NCI-H774 (cell line): Measurements from ENCODE around the gene ULBP3.

ENCODE experiments used
- DNase-seq: peaks from one replicate; lab custom pipeline; 2025; lab: John Stamatoyannopoulos, UW

Gene ULBP3

DNA sequence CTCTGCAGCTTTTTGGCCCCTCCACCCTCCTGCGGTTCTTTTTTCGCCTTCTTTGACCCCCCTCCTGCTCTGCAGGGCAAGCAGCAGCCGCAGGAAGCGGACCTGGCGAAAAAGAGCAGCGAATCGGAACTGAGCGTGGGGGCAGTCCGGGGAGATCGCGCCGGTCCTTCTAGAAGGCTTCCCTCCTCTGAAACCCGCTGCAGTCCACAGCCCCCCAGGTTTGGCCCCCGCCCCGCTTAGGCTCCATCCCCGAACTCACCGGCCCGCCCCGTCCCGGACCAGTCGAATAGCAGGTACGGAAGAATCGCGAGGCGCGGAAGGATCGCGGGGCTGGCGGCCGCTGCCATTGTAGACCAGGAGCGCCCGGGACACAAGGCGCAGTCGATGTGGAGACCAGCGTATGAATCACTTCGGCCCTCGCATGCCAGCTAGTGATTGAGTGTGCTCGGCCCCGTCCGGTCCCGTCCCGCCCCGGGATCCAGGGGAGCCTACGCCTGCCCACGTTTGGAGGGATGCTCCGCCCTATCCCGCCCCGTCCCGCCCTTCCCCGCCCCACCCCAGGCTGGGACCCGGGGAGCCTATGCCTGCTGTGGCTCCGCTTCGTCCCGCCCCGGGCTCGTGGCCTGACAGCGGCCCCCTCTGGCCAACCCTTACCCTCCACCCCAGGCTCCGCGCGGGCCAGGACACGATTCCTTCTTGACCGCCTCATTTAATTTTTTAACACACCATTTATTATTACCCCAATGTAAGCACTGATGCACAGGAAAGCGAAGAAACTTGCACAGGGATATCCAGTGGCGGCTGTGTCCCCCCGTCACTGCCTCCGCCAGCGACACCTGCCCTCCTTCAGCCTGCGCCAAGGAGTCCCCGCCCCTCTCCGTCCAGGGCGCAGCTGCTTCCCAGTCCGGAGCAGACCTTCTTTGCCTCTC lies at the start of gene ULBP3:
Gene ULBP3, minus strand, starts transcription at position 402 of the 929 bp plus-strand sequence. Its CDS starts 55 bp downstream, at position 347.
- peak; percentile 81 for DNase-seq

GRCh38 chr6:150118627-150119026 lies 49.7 kb upstream of the ULBP3 start:
- DNase-seq, result peak; percentile 50

- no peak for DNase-seq
Measured at GRCh38 chr6:150118203-150118602, 49.3 kb upstream of the ULBP3 start.

DNA sequence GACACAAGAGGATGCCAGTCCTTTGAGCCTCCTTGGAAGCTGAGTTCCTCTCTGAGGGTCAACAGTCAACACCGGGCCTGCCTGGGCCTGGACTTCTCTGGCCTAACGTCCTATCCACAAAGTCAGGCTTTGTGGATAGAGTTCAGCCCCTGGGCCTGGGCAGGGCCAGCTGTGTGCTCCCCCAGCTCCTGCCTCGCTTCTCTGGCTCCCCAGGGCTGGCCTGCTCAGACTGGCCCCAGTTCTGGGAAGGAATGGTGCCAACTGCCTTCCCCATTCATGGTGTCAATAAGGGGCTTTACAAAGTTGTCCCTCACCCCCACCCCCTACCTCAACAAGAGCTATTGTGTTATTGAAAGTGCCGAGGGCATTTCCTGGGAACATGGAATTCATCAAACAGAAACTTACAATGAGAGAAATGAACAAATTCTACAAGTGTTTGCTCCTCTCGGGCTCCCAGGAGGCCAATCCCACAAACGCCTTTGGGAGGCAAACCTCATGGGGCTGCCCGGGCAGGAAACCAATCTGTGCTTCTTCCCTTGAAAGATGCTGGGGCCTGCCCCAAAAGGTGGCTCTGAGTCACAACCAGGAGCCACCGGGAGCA lies 47.4 kb upstream of the ULBP3 start:
- no peak for DNase-seq

DNA sequence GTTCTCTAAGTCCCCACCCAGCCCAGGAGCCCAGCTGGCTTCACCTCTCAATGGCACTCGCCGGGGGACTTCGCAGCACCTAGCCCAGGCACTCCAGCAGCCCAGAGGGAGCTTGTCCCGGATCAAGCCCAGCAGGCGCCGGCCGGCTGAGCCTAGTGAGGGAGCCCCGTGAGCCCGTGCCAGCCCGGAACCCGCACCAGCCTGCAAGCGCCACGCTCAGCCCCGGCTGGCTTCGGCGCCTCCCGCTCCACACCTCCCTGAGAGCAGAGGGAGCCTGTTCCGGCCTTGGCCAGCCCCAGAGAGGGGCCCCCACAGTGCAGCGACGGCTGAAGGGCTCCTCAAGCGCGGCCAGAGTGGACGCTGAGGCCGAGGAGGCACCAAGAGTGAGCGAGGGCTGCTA lies 46.8 kb upstream of the ULBP3 start:
- DNase-seq, result no peak

DNA sequence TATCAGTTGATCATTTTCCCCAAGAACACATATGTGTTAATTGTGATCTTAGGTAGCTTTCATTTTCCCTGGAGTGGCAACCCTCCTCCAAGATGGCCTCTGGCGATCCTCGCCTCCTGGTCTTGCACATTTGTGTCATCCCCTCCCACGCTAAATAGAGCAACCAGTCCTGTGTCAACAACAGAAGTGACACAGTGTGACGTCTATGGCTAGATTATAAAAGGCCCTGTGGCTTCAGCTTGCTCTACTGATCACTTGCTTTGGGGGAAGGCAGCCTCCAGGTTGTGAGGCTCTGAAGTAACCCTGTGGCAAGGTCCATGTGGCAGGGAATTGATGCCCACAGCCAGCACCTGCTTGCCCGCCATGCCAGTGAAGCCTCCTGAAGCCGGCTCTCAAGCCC lies 43.3 kb upstream of the ULBP3 start:
- no peak for DNase-seq

DNA sequence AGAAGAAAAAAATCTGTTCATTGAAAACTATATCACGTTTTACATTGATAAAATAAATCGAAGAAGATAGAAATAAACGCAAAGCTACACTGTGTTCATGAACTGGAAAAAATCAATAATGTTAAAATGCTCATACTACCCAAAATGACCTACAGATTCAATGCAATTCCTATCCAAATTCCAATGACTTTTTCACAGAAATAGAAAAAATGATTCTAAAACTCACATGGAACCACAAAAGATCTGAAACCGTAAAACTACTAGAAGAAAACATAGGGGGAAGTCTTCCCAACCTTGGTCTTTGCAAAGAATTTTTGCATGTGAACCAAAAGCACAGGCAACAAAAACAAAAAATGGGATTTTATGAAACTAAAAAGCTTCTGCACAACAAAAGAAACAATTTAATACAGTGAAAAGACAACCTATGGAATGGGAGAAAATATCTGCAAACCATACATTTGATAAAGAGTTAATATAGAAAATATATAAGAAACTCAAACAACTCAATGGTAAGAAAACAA lies 33.9 kb upstream of the ULBP3 start:
- no peak for DNase-seq

GRCh38 chr6:150100745-150101144 lies 31.8 kb upstream of the ULBP3 start:
- no peak for DNase-seq

GRCh38 chr6:150099953-150100352 lies 31.0 kb upstream of the ULBP3 start:
- DNase-seq, result no peak

- no peak for DNase-seq
Measured at GRCh38 chr6:150099546-150099945, 30.6 kb upstream of the ULBP3 start.

DNA sequence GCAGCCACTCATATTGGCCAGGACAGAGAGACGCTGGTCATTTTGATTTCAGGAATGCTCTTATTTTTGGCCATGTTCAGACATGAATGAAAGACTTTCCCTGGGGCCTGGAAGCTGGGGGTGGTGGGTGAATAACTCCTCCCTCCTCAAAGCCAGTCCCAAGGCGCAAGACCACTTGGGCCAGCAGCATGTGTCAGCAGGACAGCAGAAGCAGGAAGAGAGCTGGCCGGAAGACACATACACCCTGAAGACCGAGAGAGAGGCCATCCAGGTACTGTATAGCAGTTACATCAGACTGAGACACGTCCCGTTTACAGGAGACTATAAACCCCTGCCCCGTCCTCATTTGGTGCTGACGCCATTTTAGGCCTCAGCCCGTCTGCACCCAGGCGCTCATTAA lies 29.2 kb upstream of the ULBP3 start:
- DNase-seq, result no peak

DNA sequence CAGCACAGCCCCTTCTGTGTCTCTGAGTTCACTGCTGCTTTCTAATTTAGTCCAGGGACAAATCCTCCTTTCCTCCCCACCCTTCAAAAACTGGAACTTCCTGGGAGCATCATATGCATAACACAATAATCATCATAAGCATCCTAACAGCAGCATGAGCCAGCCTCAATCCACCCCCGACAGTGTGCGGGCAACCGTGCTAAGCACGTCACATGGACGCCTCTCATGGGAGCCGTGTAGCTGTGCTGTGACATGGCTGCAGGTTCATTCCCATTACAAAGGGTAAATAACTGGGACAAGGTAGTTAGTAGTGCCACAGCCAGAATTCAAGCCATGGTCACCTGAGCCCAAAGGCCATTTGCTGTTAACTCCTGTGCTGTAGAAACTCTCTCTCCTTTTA lies 24.5 kb upstream of the ULBP3 start:
- DNase-seq, result no peak

GRCh38 chr6:150091476-150091875 lies 22.6 kb upstream of the ULBP3 start:
- DNase-seq, result no peak

- DNase-seq, result no peak
Measured at GRCh38 chr6:150090328-150090727, 21.4 kb upstream of the ULBP3 start.

DNA sequence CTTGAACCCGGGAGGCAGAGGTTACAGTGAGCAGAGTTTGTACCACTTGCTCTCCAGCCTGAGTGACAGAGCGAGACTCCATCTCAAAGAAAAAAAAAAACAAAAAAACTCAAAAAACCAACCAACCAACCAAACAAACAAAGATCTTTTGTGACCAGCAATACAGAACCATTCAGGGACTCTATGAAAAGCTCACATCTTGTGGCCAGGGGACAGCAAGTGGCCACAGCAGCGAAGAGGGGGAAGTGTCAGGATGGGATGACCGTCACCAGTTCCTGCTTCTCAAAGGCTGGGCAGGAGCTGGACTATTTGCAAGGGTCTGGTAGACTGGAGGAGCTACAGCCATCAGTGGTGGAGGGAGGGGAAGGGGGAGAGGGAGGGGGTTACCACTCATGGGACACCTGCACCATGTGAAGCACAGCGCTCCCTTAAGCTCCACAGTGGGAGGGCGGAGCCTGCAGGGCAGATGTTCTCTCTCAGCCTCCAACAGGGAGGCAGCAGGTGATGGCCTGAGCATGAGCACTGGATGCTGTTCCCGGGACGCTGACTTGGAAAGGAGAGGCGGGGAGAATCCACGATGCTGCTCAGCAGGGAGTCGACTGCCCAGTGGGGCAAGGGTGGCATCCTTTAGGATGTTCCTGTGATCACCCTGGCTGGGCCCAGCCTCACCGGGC lies 19.7 kb upstream of the ULBP3 start:
- no peak for DNase-seq

GRCh38 chr6:150087336-150087735 lies 18.4 kb upstream of the ULBP3 start:
- no peak for DNase-seq

DNA sequence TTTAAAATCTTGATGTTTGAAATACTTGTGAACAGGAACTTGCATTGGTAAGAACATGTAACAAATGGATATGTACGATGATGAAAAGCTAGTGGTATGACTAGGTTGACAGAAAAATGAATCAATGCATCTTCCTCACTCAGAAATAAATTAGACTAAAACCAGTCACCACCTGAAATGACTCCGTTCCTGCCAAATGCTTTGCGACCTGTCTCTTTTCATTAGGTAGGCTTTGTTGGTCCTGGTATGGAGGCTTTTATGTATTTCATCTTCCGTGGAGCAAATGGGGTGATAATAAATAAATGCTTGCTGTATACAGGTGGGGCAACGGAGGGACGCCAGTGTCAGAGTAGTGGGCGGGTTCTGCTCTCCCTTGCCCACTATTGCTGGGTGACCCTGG lies 17.1 kb upstream of the ULBP3 start:
- DNase-seq, result no peak

DNA sequence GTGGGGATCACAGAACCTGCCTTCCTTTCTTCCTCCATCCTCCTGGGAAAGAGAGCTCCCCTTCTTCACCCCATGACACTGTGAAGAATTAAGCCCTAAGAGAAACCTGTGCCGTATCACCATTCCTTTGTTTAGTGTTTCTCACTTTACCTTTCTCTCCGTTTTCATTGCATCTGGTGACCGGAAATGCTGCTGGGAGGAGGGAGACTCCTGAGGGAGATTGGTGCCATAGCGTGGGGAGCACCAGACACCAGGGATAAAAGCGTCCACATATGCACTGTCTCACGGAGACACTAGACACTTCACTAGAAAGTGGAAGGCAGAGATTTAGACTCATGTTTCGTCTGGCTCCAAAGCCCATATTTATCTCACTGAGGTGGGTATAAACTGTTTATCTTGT lies 15.5 kb upstream of the ULBP3 start:
- no peak for DNase-seq

GRCh38 chr6:150083839-150084238 lies 14.9 kb upstream of the ULBP3 start:
- DNase-seq, result no peak

DNA sequence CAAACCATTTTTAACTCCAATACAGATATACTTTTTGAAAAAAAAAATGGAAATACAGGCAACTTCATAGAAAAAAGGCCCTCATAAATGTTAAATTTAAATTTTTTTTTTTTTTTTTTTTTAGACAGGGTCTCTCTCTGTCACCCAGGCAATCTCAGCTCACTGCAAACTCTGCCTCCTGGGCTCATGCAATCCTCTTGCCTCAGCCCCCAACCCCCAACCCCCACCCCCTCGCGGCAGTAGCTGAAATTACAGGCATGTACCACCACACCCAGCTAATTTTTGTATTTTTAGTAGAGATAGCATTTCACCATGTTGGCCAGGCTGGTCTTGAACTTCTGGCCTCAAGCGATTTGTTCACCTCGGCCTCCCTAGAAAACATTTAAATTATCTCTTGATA lies 12.8 kb upstream of the ULBP3 start:
- DNase-seq, result no peak

GRCh38 chr6:150079604-150080003 lies 10.7 kb upstream of the ULBP3 start:
- DNase-seq, result no peak

GRCh38 chr6:150078788-150079187 lies 9.9 kb upstream of the ULBP3 start:
- DNase-seq, result no peak
